Measurements from ENCODE around the gene TTC23.

The TTC23 gene

GRCh38 chr15:99118801-99119546 is 130.4 kb downstream of the TTC23 start:
- TF ChIP-seq CTCF (conservative IDR thresholded peaks at IDR 0.05): no peak
- H3K27ac ChIP-seq: no peak overlapping the region

DNA sequence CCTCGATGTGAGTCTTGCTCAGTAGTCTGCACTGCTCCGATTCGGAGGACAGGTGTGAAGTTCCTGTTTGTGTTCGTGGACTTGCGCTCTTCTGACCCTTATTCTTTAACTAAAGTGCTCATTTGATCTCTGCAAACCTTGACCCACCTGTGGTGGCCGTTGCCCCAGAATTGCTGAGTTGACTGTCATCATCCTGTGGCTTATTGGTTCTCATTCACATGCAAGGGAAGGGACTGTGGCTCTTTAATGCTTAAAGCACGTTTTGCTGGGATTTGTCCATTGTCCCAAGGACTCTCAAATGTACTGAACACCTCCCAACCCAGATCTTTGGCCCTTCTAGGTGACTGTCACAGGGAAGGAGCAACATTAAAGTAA is 131.1 kb downstream of the TTC23 start:
- no peak for TF ChIP-seq CTCF (conservative IDR thresholded peaks at IDR 0.05)

GRCh38 chr15:99117563-99118257 is 131.7 kb downstream of the TTC23 start:
- no peak for TF ChIP-seq CTCF (conservative IDR thresholded peaks at IDR 0.05)
- H3K27ac ChIP-seq: no peak overlapping the region

More for the DNA sequence above, 131.1 kb downstream of the TTC23 start:
- no peak overlapping the region for H3K27ac ChIP-seq

- no peak overlapping the region for H3K27ac ChIP-seq
- no peak for TF ChIP-seq CTCF (conservative IDR thresholded peaks at IDR 0.05)
These were observed 132.3 kb downstream of the TTC23 start for GRCh38 chr15:99117111-99117510.

GRCh38 chr15:99115300-99116215 is 133.8 kb downstream of the TTC23 start:
- no peak for TF ChIP-seq CTCF (conservative IDR thresholded peaks at IDR 0.05)

DNA sequence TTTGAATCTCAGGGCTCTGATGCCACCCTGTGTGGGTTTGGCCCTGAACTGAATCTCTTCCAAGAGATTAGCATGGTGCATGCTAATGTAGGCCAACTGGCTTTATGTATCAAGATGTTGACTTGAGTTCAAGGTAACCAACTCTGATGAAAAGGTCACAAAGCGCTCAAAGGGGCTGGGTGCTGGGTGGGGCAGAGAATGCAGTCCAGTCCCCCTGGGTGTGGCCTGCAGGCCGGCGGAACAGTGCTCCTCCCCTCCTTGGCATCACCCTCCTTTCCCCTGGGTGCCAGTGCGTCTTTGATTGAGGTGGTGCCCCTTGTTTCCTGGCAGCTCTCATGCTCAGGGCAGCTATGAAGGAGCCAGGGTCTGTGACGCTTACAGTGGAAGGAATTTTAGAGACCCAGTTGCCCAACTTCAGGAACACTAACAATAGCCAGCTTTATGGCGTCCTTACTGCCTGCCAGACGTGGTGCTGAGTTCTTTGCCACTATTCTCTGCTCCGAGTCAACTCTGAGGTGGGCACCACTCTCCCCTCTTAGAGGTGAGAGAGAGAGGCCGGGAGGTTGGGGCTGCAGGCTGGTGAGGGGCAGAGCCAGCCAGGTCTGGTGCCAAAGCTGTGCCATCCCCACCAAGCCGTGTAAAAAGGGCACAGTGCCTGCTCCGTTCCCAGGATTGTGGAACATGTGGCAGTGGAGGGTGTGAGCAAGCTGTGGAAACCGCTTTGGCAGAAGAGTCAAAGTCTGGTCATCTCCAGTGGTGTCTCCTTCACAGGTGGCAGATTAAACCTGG is 134.7 kb downstream of the TTC23 start:
- H3K27ac ChIP-seq: no peak overlapping the region

More at GRCh38 chr15:99115300-99116215, 133.8 kb downstream of the TTC23 start:
- H3K27ac ChIP-seq: no peak overlapping the region

More for the DNA sequence above, 134.7 kb downstream of the TTC23 start:
- no peak for TF ChIP-seq CTCF (conservative IDR thresholded peaks at IDR 0.05)
